NCI-H1436 (cell line): ENCODE data around the gene SYCN.

Source experiments
- DNase-seq: peaks from one replicate; lab custom pipeline; 2025; lab: John Stamatoyannopoulos, UW

The SYCN gene

GRCh38 chr19:39155741-39156140, 48.3 kb downstream of the SYCN start:
- no peak for DNase-seq

DNA sequence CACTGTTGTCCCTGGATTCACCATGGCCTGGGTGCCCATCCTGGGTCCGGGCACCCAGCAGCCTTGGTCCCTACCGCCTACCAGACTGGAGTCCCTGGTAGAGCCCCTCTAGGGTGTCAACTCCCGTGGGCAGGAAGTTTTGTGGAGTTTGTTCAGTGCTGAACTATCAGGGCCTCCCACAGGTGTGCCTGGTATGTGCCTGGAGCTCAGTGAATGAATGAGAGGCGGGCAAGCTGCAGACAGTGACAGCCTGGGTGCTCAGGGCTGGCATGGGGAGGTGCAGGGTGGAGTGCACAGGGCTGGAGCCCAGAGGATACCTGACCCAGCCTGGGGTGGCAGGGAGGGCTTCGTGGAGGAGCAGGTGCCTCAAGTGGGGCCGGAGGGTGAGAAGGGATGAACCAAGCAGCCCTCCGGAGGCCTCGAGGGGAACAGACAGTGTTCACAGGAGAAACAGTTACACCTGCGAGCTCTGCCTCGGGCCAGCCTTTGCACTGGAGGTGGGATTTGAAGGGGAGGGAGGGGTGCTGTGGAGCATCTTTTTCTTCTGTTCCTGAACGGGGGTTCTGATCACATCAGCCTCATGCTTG, 48.9 kb downstream of the SYCN start:
- no peak for DNase-seq

DNA sequence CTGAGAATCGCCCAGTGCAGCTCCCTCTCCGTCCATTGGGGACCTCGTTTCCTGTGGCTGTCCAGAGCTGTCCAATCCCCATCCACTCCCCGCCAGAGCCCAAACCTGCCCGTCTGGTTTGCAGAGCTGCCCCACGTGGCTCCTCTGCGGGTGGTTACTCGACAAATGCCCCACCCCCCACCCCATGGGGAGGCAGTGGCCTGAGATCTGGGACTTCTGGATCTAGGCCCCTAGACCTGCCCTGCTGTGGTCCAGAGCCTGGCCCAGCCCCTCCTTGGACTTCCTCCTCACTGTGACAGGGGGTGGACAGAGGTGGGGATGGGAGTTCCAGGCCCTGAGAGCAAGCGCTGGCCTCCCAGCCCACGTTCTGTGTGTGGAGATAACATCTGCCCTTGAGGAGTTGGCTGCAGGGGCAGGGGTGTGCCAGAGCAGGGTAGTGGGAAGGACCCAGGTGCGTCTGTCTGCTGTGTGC, 49.4 kb downstream of the SYCN start:
- DNase-seq: no peak

- no peak for DNase-seq
These were observed 49.9 kb downstream of the SYCN start for GRCh38 chr19:39154100-39154628.
